LHCN-M2 (cell line): ENCODE results near the gene MUC20. TPM values are rescaled to one million over a fixed set of nuclear protein-coding genes. Genes with fewer than 3 reads are reported as not detected.
"Not testable (repeated sequence)": the region's sequence is repeated elsewhere in the genome, so short reads cannot be mapped to it uniquely, and the experiment has no call there.

Experiments used
- DNase-seq: peaks from one replicate; pipeline ENCODE4 v3.0.0-alpha.2; 2012; ENCODE audit warnings: low read depth
- polyA plus RNA-seq: library from polyadenylated mRNA; unstranded; fragments of >200 nt; gene quantifications from one replicate; pipeline ENCODE4 v1.2.1, GENCODE V29; 2012; ENCODE audit warnings: missing spikeins
- total RNA-seq: library from RNA; depleted of rRNA; stranded (reverse); fragments of >200 nt; gene quantifications from 2 replicates; pipeline ENCODE4 v1.2.3, GENCODE V29; 2014; rRNA removed

The MUC20 gene, protein sequence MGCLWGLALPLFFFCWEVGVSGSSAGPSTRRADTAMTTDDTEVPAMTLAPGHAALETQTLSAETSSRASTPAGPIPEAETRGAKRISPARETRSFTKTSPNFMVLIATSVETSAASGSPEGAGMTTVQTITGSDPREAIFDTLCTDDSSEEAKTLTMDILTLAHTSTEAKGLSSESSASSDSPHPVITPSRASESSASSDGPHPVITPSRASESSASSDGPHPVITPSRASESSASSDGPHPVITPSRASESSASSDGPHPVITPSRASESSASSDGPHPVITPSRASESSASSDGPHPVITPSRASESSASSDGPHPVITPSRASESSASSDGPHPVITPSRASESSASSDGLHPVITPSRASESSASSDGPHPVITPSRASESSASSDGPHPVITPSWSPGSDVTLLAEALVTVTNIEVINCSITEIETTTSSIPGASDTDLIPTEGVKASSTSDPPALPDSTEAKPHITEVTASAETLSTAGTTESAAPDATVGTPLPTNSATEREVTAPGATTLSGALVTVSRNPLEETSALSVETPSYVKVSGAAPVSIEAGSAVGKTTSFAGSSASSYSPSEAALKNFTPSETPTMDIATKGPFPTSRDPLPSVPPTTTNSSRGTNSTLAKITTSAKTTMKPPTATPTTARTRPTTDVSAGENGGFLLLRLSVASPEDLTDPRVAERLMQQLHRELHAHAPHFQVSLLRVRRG
- not detected in 2 replicates for total RNA-seq
- polyA plus RNA-seq: 0.32 TPM

DNA sequence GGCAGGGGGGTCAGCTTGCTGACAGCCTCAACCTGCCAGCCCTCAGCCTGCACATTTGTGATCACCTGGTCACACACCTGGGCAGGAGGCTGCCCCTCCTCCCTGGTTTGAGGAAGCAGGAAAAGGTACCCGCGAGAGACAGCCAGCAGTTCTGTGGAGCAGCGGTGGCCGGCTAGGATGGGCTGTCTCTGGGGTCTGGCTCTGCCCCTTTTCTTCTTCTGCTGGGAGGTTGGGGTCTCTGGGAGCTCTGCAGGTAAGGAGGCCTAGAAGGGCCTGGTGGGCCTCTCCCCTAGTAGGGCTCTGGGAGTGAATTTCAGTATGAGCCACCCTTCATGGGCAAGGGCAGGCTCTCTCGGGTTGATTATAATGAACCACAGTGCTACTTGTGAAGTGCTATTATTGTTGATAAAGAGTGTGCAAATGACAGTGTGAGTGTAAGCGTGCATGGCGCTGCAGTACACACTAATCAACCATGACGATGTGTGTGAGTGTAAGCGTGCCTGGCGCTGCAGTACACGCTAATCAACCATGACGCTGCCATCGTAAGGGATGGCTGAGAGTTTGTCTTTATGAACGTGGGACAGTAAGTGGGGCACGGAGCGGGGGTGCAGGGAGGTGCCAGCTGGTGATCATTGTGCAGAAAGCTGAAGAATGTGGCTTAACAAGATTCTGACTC lies at the start of gene MUC20:
Gene MUC20, plus strand, starts transcription at position 148 of the 676 bp plus-strand sequence. Its CDS starts 30 bp downstream, at position 178.
- DNase-seq: not testable (repeated sequence)

DNA sequence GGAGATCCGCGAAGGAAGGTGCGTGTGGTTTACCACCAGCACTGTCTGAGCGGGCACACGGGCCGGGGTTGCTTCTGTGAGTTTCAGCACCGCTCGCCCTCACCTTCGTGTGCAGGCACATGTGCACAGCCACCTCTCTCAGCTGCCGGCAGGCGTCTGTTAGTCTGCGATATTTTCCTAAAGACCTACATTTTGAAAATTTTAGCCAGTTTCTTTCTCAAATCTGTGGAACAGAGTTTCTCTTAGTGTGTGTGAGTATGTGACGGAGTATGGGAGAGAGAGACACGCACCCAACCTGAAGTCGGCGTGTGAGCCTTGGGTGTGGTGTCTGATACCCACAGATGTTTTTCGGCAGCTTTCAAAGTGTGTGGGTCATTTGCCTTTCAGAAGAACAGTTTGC lies 49.5 kb upstream of the MUC20 start:
- not testable (repeated sequence) for DNase-seq

DNA sequence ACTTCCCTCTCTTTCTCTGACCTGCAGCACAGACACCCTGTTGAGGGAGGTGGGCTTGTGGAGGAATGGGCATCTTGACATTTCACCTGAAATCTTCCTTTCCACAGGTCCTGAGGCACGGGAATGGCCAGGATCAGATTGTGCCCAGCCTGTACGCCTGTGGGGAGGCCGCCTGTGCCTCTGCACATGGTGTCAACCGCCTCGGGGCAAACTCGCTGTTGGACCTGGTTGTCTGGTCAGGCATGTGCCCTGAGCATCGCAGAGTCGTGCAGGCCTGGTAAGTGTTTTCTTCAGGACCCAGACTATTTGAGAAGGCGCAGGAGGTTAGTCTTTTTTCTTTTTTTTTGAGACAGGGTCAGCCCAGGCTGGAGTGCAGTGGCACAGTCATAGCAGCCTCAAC lies 47.1 kb upstream of the MUC20 start:
- DNase-seq: not testable (repeated sequence)

DNA sequence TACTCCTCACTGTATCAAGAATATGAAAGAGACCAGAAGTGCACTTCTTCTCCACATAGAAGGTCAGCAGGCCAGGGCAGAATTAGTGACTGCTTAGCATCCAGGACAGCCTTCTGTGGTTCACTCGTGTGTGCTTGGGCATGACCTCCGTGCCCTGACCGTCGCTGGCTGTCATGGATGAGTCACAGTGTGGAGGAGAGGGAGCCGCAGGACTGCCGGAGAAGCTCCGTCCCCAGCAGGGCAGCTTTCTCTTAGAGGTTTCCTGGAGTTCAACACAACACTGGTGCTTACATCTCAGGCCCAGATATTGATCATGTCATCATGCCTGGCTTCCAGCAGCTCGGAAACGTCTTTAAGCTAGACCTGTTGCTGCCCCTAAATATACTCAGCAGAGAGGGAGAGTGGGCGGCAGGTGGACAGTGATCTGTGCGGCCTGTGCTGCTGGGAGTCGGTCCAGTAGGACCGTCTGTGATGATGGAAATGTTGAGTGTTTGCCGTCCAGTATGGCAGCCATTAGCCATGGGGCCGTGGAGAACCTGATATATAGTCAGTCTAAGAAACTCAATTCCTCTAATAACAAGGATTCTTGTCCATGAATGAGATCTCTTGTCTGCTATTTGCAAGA lies 42.3 kb upstream of the MUC20 start:
- peak; percentile 45 for DNase-seq

DNA sequence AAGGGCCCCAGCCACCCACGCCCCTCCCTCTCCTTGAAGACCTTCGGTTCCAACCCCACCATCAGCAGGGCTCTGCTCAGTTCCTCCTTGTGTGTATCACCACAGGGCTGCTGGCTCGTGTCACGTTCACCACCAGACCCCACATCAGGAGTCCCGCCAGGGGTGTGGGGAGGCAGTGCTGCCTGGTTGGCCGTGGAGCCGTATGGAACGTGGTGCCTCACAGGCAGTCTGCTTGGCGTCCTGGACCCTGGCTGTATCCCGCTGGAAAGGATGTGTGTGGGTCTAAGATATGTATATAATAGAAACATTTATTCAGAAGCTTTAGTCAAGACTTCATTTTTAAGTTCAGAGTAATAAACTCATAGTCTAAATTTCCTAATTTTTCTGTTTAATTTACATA lies 40.1 kb upstream of the MUC20 start:
- not testable (repeated sequence) for DNase-seq

DNA sequence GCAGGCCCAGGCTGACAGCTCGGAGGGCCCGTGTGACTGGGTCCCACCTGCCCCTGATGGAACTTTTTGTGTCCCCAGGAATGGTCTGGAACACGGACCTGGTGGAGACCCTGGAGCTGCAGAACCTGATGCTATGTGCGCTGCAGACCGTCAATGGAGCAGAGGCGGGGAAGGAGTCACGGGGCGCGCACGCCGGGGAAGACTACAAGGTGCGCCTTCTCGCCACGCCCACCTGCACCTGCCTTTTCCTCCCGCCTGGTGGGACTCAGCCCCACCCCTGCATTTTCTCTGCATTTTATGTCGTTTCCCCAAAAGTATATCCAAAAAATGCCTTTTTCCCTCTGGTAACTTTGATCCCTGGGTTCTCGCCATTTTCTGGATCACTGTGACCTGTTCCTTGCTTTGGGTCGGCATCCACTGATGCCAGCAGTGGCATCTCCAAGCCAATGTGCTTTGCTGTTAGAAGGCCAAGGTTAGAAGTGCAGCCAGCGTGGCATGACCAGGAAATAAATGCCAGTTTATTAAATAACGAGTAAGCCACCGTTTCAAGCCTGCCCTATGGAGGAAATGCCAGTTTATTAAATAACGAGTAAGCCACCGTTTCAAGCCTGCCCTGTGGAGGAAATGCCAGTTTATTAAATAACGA lies 39.2 kb upstream of the MUC20 start:
- DNase-seq: not testable (repeated sequence)

DNA sequence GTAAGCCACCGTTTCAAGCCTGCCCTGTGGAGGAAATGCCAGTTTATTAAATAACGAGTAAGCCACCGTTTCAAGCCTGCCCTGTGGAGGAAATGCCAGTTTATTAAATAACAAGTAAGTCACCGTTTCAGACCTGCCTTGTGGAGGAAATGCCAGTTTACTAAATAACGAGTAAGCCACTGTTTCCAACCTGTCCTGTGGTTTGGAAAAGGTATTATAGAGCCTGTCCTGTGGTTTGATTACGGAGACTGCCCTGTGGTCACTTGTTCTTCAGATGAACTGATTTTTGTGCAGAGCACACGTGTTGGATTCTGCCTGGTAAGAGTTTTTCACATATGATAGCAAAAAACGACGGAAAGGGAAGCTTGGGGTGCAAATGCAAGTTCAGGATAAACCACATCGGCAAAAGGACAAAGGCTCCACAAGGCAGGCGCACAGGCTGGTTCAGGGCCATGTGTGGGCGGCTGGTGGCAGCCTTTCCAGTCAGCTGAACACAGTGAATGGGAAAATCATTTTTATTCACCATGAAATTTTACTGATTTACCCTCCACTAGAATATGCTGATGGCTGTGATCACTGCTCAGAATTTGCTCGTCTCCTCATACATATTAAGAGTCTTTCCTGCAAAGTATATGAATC lies 38.6 kb upstream of the MUC20 start:
- DNase-seq: not testable (repeated sequence)

DNA sequence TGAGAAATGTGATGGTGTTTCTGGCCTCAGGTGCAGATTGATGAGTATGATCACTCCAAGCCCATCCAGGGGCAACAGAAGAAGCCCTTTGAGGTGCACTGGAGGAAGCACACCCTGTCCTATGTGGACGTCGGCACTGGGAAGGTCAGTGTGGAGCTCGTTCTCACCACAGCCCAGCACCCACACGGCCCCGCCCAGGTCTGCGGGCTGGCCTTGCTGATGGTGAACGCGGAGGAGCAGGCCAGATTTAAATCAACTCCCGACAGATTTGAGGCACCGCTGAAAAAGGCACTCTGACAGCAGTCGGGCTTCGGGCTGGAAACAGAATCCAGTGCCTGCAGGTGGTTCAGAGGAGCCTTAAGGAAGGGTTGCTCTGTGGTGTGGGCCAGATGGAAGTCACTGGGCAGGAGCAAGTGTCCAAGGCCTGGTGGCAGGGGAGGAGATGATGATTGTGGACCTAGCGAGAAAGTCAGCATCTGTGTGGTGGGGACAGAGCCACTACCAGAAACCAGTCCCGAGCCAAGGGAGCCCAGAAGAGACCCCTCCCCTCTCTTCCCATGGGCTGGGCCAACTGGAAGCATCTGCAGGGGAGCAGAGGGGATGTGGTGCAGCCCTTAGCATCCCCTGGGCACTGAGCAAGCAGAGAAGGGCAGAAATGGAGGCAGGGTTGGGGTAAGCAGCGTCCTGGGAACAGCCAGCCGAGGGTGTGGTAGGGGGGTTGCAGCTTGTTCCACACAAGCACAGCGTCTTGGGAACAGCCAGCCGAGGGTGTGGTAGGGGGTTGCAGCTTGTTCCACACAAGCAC lies 36.9 kb upstream of the MUC20 start:
- DNase-seq: not testable (repeated sequence)

DNA sequence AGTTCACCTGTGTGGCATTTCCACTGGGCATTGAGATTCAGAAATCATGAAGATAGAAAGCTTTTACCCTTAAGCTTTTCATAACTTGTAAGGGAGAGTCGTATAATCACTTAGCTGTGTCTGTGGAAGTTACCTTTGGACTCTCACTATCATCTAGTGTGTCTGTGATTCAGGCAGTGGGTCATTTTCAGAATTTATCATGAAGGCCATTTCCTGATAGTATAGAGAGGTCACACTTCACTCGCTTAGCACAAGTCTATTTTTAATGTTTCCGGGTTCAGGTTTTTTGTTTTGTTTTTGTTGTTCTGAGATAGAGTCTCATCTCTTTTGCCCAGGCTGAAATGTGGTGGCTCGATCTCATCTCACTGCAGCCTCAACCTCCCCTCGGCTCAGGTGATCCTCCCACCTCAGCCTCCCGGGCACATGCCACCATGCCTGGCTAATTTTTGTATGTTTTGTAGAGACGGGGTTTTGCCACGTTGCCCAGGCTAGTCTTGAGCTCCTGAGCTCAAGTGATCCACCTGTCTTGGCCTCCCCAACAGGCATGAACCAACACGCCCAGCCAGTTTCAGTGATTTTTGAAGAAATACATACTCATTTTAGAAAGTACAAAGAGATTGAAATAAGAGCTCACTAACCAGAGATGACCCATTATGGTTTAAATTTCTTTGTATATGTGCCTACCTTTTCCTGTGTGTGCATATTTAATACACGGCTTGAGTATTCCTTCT lies 36.1 kb upstream of the MUC20 start:
- not testable (repeated sequence) for DNase-seq

DNA sequence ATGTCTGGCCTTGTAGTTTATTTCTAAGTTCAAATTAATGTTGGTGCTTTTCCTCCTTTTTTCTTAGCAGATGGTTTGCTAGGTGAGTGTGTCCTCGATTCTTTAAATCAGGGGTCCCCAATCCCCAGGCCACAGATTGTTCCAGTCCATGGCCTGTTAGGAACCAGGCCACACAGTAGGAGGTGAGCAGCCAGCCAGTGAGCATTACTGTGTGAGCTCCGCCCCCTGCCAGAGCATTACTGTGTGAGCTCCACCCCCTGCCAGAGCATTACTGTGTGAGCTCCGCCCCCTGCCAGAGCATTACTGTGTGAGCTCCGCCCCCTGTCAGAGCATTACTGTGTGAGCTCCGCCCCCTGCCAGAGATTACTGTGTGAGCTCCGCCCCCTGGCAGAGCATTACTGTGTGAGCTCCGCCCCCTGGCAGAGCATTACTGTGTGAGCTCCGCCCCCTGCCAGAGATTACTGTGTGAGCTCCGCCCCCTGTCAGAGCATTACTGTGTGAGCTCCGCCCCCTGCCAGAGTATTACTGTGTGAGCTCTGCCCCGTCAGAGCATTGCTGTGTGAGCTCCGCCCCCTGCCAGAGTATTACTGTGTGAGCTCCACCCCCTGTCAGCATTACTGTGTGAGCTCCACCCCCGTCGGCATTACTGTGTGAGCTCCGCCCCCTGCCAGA lies 34.1 kb upstream of the MUC20 start:
- not testable (repeated sequence) for DNase-seq

DNA sequence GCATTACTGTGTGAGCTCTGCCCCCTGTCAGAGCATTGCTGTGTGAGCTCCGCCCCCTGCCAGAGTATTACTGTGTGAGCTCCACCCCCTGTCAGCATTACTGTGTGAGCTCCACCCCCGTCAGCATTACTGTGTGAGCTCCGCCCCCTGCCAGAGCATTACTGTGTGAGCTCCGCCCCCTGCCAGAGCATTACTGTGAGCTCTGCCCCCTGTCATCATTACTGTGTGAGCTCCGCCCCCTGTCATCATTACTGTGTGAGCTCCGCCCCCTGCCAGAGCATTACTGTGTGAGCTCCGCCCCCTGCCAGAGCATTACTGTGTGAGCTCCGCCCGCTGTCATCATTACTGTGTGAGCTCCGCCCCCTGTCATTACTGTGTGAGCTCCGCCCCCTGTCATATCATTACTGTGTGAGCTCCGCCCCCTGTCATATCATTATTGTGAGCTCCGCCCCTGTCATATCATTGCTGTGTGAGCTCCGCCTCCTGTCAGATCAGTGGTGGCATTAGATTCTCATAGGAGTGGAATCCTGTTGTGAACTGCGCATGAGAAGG lies 33.5 kb upstream of the MUC20 start:
- peak; percentile 36 for DNase-seq

DNA sequence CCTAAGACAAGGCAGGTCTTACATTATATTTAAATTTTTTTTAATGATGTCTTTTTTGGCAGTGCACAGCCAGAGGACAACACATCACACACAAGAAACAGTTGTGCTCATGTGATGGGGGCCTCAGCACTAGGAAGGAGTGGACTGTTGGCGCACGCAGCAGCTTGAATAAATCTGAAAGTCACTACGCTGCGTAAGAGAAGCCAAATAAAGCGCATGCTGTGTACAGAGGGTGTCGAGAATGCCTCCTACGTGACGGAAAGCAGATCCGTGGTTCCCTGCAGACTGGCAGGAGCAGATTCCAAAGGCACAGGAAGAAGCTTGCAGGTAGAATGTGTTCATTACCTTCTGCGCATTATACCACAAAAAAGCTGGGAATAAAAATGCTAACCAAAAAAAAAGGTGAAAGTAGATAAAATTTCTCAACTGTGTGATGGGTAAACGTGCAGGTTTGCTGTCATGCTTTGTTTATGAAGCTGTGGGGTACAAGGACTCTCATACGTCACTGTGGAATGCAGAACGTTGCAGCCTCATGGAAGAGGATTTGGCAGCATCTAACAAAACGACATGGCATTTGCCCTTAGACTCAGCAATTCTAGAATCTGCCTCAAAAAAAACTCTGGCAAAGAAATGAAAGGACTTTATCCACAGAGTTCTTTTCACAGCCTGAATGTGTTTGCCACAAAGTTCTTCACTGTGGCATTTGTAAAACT lies 32.2 kb upstream of the MUC20 start:
- DNase-seq: not testable (repeated sequence)

DNA sequence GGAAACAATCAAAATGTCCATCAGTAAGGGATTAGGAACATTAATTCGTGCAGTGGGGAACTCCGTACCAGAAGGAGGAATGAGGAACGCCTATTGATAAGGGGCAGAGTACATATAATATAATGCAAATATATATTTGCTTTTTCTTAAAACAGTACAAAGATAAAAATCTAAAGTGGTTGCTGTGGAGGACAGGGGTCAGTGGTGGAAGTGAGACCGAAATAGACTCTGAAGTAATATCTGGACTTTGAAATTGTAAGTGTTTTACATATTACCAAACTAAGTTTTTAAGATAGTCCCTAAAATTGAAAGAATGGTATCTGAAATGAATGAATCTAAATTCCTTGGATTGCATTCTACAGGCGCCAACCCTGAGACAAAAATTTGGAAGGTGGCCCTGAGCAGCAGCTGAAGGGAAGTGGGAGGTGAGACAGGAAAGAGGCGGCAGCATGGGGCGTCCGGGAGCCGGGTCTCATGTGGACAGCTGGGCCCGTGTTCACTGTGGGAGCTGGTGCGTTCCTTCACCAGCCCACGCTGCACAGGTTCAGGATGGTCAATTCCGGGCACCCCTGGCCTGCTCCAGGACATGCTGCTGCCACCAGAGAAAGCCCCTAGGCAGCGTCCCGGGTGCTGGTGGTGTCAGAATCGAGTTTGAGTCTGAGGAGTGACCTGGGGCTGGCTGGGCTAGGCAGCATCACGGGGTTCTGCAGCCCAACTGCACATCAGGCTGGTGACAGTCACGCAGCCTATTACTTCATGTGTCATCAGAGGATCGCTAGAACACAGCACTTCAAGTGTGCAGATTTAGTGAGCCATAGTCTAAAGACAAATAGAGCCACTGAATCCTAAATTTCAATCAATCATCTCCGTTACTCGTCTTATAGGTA lies 31.4 kb upstream of the MUC20 start:
- DNase-seq: not testable (repeated sequence)

DNA sequence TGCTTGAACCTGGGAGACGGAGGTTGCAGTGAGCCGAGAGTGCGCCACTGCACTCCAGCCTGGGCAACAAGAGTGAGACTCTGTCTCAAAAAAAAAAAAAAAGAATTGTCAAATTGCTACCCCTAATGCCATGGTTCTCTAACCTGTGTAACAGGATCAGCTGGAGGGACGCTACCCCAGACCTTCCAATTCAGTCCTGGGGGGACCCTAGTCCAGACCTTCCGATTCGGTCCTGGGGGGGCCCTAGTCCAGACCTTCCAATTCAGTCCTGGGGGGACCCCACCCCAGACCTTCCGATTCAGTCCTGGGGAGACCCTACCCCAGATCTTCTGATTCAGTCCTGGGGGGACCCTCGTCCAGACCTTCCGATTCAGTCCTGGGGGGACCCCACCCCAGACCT lies 29.8 kb upstream of the MUC20 start:
- DNase-seq: no peak

DNA sequence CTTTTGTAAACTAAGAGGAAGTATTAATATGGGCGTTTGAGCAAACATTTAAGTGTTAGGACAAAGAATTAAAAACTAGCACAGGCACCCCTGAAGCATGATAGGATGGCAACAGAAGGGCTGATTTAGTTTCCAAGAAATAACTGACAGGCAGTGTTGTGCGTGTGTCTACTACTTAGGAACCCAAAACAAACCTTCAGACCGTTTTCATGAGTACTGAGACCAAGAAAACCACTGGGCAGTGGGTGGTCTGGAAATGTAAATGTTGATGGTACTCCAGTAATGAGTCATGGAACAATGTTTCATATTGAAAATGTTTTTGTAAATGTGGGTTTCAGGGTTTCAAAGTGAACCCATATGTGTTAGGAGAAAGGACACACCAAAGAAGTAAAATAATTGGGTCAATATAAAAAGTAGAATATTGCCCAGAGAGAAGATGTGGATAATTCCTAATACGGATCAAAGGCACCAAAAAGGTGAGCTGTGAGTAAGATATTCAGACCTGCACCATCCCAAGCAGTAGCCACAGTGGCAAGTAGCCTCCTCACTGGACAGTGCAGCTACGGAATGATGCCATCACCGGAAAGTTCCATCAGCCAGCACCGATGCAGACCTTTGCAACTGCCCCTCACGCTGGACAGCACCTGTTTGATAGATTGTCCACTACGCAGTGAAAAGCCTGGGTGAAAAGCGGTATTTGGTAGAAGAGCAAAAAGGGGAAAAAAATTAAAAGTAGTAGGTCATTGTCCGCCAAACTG lies 29.0 kb upstream of the MUC20 start:
- not testable (repeated sequence) for DNase-seq

DNA sequence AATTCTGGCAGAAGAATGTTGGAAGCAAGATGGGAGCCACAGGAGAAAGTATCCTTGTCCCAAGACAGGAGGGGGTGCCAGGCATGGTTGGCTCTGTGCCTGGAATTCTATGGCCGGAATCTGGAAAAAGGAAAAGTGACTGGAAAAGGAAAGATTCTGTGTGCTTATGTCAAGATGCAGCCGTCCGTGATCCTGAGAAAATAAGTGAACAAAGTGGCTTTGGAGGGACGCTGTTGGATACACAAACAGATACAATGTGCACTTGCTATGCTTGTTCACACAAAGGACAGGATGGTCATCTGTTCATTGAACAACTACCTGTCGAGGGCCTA lies 28.5 kb upstream of the MUC20 start:
- no peak for DNase-seq
